Measurements from ENCODE around the gene HTRA2. TPM values are rescaled to one million over a fixed set of nuclear protein-coding genes. Genes with fewer than 3 reads are reported as not detected.
"Not testable (repeated sequence)": the region's sequence is repeated elsewhere in the genome, so short reads cannot be mapped to it uniquely, and the experiment has no call there.

Gene HTRA2
- polyA plus RNA-seq, 1 donor (not counting 4 experiments of a cell fraction or from before 2014, with no cell fraction given): 25.5 TPM

- dilution Hi-C loops (cut with MboI; ENCODE audit: extremely low pct_ligation_motif_present, low sequenced_read_pairs): no loop called here
- peak overlapping the region; percentile 49 for H3K4me2 ChIP-seq (ENCODE audit: control insufficient read depth, extremely low read depth, insufficient read depth, low read depth, low read length)
- no peaks in the 10 kb centered on the region for H3K36me3 ChIP-seq (ENCODE audit: control insufficient read depth in 2 of 2, extremely low read depth in 1 of 2, insufficient read depth in 2 of 2, low read length in 2 of 2)
- no peaks in the 10 kb centered on the region for H3K9me3 ChIP-seq (ENCODE audit: control insufficient read depth, low read depth, low read length)
- H2AFZ ChIP-seq (ENCODE audit: control insufficient read depth, low read length): no peak overlapping the region
- no peaks in the 10 kb centered on the region for H3K9me1 ChIP-seq (ENCODE audit: control insufficient read depth, extremely low read depth, insufficient read depth, low read length)
- no peak for TF ChIP-seq EZH2 (IDR thresholded peaks at IDR 0.05; ENCODE audit: low read length)
- no peak for TF ChIP-seq CTCF (optimal IDR thresholded peaks at IDR 0.05 in 1 of 3, IDR thresholded peaks at IDR 0.05 in 1 of 3, conservative IDR thresholded peaks at IDR 0.05 in 1 of 3; ENCODE audit: extremely low read depth in 1 of 3, insufficient read depth in 2 of 3, low read length in 3 of 3)
- DNase-seq (ENCODE audit: low read depth, low spot score) (no peak), FAIRE-seq (peak; percentile 34)
- no peak overlapping the region for H3K4me3 ChIP-seq (ENCODE audit: control insufficient read depth in 2 of 3, extremely low read depth in 1 of 3, insufficient read depth in 2 of 3, low read depth in 1 of 3, low read length in 3 of 3)
- H3K27ac ChIP-seq (ENCODE audit: control insufficient read depth, insufficient read depth, low read length): no peak overlapping the region
- H3K79me2 ChIP-seq (ENCODE audit: control insufficient read depth, insufficient read depth, low read length): no peaks in the 10 kb centered on the region
- H4K20me1 ChIP-seq (ENCODE audit: control insufficient read depth, extremely low read depth, insufficient read depth, low read length): no peaks in the 10 kb centered on the region
- H3K27me3 ChIP-seq (ENCODE audit: control insufficient read depth, extremely low read depth, insufficient read depth, low read length): peaks cover 6% of the 10 kb centered on the region
- H3K9ac ChIP-seq (ENCODE audit: control insufficient read depth, extremely low read depth, insufficient read depth, low read length): no peak overlapping the region
- peaks cover 33% of the 10 kb centered on the region for H3K4me1 ChIP-seq (ENCODE audit: control insufficient read depth, extremely low read depth, insufficient read depth, low read length)
These were observed 30.2 kb downstream of the HTRA2 start for GRCh38 chr2:74559912-74560311.

- Histone ChIP-seq H3K4me2 (ENCODE audit: control insufficient read depth, extremely low read depth, insufficient read depth, low read depth, low read length) (peak overlapping the region; percentile 49), H3K9me3 (ENCODE audit: control insufficient read depth, low read depth, low read length) (no peaks in the 10 kb centered on the region), H3K79me2 (ENCODE audit: control insufficient read depth, insufficient read depth, low read length) (no peaks in the 10 kb centered on the region), H3K36me3 (ENCODE audit: control insufficient read depth in 2 of 2, extremely low read depth in 1 of 2, insufficient read depth in 2 of 2, low read length in 2 of 2) (no peaks in the 10 kb centered on the region), H3K9me1 (ENCODE audit: control insufficient read depth, extremely low read depth, insufficient read depth, low read length) (no peaks in the 10 kb centered on the region), H2AFZ (ENCODE audit: control insufficient read depth, low read length) (peak overlapping the region; percentile 85), H3K27ac (ENCODE audit: control insufficient read depth, insufficient read depth, low read length) (no peak overlapping the region), H3K4me3 (ENCODE audit: control insufficient read depth in 2 of 3, extremely low read depth in 1 of 3, insufficient read depth in 2 of 3, low read depth in 1 of 3, low read length in 3 of 3) (no peak overlapping the region), H3K27me3 (ENCODE audit: control insufficient read depth, extremely low read depth, insufficient read depth, low read length) (no peaks in the 10 kb centered on the region), H4K20me1 (ENCODE audit: control insufficient read depth, extremely low read depth, insufficient read depth, low read length) (no peaks in the 10 kb centered on the region), H3K4me1 (ENCODE audit: control insufficient read depth, extremely low read depth, insufficient read depth, low read length) (peaks cover 33% of the 10 kb centered on the region), H3K9ac (ENCODE audit: control insufficient read depth, extremely low read depth, insufficient read depth, low read length) (no peak overlapping the region)
- FAIRE-seq (peak; percentile 95), DNase-seq (ENCODE audit: low read depth, low spot score) (peak; percentile 68)
- no peak for TF ChIP-seq EZH2 (IDR thresholded peaks at IDR 0.05; ENCODE audit: low read length)
- TF ChIP-seq CTCF (optimal IDR thresholded peaks at IDR 0.05 in 1 of 3, IDR thresholded peaks at IDR 0.05 in 1 of 3, conservative IDR thresholded peaks at IDR 0.05 in 1 of 3; ENCODE audit: extremely low read depth in 1 of 3, insufficient read depth in 2 of 3, low read length in 3 of 3): no peak
- dilution Hi-C loops (cut with MboI; ENCODE audit: extremely low pct_ligation_motif_present, low sequenced_read_pairs): no loop called here
These were observed 30.9 kb downstream of the HTRA2 start for GRCh38 chr2:74560591-74560990.

- H4K20me1 ChIP-seq (ENCODE audit: control insufficient read depth, extremely low read depth, insufficient read depth, low read length); H3K27ac ChIP-seq (ENCODE audit: control insufficient read depth, insufficient read depth, low read length); DNase-seq (ENCODE audit: low read depth, low spot score); H3K9me3 ChIP-seq (ENCODE audit: control insufficient read depth, low read depth, low read length); H2AFZ ChIP-seq (ENCODE audit: control insufficient read depth, low read length); dilution Hi-C loops (cut with MboI; ENCODE audit: extremely low pct_ligation_motif_present, low sequenced_read_pairs); H3K9me1 ChIP-seq (ENCODE audit: control insufficient read depth, extremely low read depth, insufficient read depth, low read length); FAIRE-seq; H3K4me2 ChIP-seq (ENCODE audit: control insufficient read depth, extremely low read depth, insufficient read depth, low read depth, low read length); H3K27me3 ChIP-seq (ENCODE audit: control insufficient read depth, extremely low read depth, insufficient read depth, low read length); H3K9ac ChIP-seq (ENCODE audit: control insufficient read depth, extremely low read depth, insufficient read depth, low read length); H3K4me3 ChIP-seq (ENCODE audit: control insufficient read depth in 2 of 3, extremely low read depth in 1 of 3, insufficient read depth in 2 of 3, low read depth in 1 of 3, low read length in 3 of 3); H3K36me3 ChIP-seq (ENCODE audit: control insufficient read depth in 2 of 2, extremely low read depth in 1 of 2, insufficient read depth in 2 of 2, low read length in 2 of 2); H3K79me2 ChIP-seq (ENCODE audit: control insufficient read depth, insufficient read depth, low read length): not testable (repeated sequence)
- peaks cover 33% of the 10 kb centered on the region for H3K4me1 ChIP-seq (ENCODE audit: control insufficient read depth, extremely low read depth, insufficient read depth, low read length)
These were observed 31.3 kb downstream of the HTRA2 start for GRCh38 chr2:74561022-74561421.

Measured in keratinocyte (primary cell).